Inflammatory macrophage (primary cell): ENCODE data around the gene ZNF195.
"Not testable (repeated sequence)": the region's sequence is repeated elsewhere in the genome, so short reads cannot be mapped to it uniquely, and the experiment has no call there.

Source experiments
- DNase-seq, 2 donors: peaks; one replicate each; pipeline ENCODE4 v3.0.0-alpha.2; 2020 to 2022

ZNF195 gene

DNA sequence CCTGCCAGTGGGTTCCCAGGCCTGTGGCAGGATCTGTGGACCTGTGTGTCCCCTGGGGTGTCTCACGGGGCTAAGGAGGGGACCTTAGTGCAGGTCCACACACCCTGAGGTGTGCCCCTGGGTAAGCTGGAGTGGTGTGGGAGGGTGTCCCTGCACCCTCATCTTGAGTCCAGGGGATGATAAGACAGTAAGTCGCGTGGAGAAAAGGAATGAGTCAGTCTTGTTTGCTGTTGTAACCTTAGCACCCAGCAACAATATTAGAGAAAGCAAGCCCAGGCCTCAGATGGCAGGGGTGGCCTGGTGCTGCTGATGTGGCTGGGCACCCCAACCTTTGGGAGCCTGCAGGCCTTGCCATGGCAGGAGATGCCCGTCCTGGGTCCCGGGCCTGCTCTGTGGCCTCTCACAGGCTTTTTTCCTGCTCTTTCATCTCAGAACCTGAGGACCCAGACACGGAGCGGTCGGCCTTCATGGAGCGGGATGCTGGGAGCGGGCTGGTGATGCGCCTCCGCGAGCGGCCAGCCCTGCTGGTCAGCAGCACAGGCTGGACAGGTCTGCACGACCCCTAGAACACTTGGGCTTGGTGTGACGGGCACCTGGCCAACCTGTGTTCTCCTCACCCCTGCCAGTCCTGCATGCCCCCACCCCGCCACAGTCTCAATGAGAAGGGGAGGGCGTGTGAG, 23.4 kb upstream of the ZNF195 start:
- not testable (repeated sequence) for DNase-seq

DNA sequence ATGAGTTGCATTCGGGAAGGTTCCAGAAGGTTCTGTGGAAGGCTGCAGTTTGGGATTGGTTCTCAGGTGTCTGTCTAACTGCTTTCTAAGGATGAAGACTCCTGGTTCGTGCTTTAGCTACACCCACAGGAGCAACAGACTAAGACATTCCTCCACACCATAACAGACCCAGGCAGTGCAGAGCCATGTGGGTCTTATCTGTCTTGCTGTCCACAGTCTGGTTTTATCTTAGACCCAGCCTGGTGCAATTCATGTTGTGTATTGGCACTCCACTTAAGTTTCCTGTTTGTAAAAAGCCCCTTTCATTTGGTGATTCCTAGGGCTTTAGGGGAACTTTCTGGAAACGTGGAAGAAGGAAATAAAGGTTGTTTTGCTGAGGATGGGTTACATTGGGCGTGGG, 22.1 kb upstream of the ZNF195 start:
- DNase-seq, result not testable (repeated sequence)

DNA sequence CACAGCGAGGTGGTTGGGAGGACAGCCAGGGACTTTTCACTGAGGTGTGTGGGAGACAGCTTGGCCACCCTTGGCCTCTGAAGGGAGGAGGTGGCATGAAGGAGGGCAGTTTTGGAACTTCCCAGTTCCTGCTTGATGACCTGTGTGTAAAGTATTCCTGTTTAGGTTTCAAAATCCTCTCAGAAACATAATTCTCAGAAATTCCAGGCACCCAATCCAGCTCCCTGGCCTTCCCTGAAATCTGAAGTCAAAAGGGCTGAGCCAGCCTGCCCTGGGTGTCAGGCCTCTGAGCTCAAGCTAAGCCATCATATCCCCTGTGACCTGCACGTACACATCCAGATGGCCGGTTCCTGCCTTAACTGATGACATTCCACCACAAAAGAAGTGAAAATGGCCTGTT, 19.6 kb upstream of the ZNF195 start:
- not testable (repeated sequence) for DNase-seq

DNA sequence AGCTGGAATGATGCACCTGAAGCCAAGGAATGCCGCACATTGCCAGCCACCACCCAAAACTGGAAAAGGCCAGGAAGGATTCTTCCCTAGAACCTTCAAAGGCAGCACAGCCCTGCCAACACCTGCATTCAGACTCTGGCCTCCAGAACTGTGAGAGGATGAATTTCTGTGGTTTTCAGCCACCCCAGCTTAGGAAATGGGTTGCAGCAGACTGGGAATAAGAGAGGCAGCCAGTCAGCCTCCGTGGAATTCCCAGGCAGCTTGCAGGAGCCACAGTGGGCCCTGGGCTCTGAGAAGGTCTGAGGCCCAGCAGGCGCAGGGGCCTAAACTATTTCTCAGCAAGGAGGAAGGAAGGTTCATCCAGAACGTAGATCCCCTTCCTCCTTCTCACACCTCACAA, 19.2 kb upstream of the ZNF195 start:
- DNase-seq, result not testable (repeated sequence)

DNA sequence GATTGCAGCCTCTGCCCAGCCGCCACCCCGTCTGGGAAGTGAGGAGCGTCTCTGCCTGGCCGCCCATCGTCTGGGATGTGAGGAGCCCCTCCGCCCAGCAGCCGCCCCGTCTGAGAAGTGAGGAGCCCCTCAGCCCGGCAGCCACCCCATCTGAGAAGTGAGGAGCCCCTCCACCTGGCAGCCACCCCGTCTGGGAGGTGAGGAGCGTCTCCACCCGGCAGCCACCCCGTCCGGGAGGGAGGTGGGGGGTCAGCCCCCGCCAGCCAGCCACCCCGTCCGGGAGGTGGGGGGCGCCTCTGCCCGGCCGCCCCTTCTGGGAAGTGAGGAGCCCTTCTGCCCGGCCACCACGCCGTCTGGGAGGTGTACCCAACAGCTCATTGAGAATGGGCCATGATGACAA, 18.3 kb upstream of the ZNF195 start:
- DNase-seq, result not testable (repeated sequence)

DNA sequence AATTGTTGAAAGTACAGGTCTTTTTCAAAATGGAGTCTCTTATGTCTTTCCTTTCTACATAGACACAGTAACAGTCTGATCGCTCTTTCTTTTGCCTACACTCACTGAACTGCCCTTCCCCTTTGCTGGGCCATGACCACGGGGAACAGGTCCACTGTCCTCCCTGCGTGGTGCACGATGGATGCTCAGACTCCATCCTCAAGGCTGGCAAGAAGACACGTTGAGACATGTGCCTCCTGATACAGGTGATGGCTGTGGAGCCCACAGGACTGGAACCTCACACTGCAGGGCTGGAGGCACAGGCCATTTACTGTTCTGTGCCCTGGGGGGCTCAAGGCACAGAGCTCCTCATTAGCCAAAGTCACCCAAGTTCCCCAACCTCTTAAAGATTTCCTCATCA, 16.5 kb upstream of the ZNF195 start:
- not testable (repeated sequence) for DNase-seq

DNA sequence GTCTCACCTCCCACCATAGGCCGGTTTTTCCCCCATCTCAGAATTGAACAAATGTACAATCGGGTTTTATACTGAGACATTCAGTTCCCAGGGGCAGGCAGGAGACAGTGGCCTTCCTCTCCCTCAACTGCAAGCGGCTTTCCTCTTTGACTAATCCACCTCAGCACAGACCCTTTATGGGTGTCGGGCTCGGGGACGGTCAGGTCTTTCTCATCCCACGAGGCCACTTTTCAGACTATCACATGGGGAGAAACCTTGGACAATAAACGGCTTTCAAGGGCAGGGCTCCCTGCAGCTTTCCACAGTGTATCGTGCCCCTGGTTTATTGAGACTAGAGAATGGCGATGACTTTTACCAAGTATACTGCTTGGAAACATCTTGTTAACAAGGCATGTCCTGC, 16.0 kb upstream of the ZNF195 start:
- not testable (repeated sequence) for DNase-seq

DNA sequence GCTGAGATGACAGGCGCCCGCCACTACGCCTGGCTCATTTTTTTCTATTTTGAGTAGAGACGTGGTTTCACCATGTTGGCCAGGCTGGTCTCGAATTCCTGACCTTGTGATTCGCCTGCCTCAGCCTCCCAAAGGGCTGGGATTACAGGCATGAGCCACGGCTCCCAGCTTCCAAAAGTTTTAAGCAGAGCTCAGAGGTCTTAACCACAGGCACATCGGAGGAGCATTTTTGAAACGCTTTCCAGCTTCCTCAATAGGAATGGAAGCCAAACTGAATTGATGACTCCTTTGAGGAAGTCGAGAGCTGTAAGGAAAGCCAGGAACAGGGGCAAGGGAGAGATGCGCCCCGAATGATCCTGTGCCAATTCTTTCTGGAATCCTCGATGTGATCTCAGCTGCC, 14.5 kb upstream of the ZNF195 start:
- DNase-seq, result not testable (repeated sequence)

DNA sequence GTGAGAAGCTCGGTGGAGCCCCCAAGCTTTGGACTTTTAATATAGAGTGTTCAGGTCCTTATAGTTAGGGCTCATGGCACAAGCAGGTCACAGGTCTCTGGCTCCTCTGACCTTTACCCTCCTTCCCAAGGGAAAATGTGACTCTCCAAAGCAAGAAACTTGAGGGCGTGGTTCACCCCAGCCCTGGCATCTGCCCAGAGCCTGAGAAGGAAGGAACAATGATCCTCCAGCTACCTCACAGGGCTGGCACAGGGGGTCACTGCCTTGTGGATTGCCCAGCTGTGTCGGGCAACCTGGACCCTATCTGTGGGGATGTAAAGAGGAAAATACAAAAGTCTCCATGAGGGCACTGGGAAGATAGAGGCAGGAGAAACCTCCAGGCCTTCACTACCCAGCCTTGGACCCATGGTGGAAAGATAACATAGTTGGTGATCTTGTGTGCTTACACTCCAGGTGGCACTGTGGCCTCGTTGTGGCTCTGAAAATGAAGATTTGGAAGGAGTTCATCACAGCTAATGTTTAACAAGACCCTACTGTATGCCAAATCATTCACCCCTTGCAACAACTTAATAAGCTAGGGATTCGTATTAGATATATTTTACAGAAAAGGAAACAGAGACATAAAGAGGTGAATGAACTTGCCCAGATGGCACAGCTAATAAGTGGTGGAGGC, 3.8 kb upstream of the ZNF195 start:
- DNase-seq, result no peak

DNA sequence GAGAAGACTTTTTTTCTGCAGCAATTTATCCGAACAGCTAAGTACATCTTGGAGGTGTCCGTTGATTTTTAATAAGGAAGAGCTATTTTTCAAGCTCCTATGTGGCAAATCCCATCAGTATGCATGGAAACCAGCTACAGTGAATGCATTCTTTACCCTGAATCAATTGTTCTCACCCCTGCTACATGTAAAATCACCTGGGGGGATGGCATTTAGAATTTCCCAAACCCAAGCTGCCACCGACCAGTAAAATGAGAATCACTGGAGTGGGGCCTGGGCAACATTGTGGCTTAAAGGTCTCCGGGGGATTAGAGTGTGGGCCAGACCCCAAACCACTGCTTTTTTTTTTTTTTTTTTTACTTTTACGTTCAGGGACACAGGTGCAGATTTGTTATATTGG, 2.8 kb upstream of the ZNF195 start:
- no peak for DNase-seq

DNA sequence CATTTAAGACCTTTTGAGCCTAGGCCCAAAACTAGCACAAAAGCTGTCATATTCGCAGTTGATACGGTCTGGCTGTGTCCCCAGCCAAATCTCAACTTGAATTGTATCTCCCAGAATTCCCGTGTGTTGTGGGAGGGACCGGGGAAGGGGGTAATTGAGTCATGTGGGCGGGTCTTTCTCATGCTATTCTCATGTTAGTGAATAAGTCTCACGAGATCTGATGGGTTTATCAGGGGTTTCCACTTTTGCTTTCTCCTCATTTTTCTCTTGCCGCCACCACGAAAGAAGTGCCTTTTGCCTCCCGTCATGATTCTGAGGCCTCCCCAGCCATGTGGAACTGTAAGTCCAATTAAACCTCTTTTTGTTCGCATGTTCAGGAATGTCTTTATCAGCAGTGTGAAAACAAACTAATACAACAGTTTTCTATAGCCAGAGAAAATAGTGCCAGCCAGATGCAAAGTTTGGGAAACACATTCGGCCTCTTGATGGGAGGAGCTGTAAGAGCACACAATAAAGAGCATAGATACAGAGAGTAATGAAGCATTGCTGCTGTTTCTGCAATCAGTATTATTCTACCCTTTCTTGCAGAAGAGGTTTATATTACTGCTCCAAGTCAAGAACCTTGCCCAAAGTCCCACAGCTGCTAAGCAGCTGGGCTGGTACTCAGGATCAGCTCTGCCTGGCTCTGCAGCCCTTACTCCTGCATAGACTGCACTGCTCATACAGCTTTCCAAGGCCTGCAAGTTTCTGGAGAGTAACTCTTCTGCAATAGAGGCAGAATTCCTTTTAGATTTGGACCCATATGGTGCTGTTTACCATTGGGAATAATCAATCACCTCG, 2.0 kb upstream of the ZNF195 start:
- DNase-seq, result no peak

DNA sequence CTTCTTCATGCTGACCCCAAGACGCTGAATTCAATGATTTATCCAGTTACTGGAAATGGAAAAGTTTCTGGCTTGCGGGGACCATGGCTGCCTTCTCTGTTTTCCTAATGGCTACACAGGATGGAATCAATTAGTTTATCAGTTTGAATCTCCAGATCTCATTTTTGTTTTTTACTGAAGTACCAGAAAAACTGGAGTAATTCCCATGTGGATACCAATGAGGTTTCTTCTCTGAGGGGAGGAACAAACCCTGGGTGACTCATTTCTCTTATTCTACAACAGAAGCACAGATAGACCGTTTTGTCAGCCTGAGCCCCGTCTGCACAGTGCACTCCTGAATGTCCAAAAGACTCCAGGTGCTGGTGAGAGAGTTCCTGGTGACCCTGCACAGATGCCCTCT, 3.4 kb downstream of the ZNF195 start:
- no peak for DNase-seq

DNA sequence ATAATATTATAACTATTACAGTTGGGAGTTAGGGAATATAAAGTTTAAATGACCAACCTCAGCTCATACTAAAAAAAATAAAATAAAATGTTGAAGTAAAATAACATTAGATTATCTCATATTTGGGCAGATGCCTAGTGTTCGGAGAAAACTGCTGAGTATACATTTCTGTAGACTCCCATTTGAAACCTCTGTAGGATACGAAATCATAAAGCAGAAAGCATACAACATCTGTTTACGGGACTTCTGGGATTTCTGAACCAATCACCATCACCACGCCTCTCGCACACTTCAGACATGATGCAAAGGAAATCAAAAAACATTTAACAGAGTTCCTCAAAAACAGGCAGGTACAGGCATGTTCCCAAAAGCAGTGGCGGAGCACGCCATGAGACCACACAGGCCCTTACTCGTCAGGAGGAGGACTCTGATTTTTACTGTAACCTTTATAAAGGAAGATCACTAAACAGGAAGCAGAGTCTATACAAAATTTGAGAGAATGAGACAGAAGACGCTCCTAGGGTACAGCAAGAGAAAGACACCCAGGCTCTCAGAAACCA, 8.6 kb downstream of the ZNF195 start:
- no peak for DNase-seq

DNA sequence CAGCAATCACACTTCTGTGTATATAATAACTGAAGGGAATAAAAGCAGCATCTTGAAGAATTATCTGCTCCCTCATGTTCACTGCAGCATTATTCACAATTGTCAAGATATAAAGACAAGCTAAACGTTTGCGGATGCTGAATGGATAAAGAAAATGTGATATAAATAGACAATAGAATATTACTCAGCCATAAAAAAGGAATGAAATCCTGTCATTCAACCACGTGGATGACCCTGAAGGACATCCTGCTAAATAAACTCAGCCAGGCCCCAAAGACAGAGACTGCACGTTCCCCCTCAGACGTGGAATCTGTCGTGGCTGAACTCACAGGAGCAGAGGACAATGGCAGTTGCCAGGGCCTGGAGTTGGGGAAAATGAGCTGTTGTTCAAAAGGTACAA, 9.6 kb downstream of the ZNF195 start:
- DNase-seq, result no peak

DNA sequence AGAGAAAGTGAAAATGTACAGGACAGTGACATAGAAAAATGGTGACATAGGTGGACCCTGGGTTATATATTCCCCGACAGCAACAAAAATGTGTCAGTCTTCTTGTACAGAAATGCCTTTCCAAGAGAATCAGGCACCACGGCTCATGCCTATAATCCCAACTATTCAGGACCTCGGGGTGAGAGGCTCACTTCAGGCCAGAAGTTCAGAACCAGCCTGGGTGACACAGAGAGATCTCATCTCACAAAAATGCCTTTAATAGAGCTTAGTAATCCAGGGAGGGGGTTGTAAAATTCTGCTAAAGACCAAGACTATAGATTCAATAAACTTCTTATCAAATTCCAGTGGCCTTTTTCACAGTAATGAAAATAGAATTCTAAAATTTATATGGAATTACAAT, 10.7 kb downstream of the ZNF195 start:
- no peak for DNase-seq

DNA sequence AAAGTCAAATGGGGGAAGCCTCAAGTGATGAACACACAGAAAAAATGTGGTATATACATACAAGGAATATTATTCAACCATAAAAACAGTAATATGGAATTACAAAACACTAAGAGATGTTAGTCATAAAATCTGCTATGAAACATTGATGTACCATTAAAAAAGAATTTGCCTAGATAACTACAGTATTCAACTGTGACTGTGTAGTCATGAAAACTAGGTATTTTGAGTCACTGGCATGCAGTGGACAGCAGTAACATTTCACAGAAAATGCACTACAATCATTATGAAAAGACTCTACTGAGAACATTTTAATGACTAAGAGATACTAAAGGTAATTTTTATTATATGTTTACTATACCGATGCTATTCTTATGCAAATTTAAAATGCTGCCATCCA, 11.7 kb downstream of the ZNF195 start:
- DNase-seq, result no peak

DNA sequence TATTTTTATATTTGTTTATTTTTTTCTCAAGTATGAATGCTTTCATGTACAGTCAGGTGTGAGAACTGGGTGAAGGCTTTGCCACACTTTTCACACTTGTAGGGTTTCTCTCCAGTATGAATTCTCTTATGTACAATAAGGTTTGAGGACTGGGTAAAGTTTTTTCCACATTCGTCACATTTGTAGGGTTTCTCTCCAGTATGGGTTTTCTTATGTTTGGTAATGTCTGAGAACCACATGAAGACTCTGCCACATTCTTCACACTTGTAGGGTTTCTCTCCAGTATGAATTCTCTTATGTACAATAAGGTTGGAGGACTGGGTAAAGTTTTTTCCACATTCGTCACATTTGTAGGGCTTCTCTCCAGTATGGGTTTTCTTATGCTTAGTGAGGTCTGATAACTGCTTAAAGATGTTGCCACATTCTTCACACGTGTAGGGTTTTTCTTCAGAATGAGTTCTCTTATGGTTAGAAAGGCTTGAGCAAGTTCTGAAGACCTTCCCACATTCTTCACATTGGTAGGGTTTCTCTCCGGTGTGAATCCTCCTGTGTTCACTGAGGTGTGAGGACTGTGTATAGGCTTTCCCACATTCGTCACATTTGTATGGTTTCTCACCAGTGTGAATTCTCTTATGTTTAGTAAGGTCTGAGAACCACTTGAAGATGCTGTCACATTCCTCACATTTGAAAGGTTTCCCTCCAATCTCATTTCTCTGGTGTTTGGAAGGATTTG, 19.7 kb downstream of the ZNF195 start:
- no peak for DNase-seq

DNA sequence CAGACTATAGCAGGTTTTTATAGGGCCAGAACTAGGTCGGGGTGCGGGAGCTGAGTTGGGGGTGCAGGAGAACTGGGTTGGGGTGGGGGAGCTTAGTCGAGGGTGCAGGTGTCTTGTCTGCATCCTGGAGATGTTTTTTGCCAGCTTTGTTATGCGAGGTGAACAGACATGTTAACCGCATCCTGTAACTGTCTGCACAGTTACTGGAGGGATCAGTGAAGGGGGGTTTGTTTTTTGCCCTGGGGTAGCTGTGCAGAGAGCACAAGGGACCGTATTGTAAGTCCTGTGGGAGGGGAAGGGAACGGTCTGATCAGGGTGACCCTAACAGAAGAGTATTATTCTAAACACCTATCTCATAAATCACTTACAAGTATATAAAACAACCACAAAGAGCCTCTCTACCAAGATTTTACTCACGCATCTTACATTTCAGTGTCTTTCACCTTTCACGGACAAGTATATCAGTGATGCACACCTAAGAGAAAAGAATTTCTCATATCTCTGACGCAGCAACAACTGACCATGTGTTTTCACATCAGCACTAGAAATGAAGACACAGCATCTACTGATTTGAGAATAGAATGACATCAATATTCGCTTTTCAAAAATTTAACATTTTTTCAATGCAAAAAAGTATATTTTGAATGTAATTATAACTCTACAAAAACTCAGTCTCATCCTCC, 20.8 kb downstream of the ZNF195 start:
- no peak for DNase-seq

DNA sequence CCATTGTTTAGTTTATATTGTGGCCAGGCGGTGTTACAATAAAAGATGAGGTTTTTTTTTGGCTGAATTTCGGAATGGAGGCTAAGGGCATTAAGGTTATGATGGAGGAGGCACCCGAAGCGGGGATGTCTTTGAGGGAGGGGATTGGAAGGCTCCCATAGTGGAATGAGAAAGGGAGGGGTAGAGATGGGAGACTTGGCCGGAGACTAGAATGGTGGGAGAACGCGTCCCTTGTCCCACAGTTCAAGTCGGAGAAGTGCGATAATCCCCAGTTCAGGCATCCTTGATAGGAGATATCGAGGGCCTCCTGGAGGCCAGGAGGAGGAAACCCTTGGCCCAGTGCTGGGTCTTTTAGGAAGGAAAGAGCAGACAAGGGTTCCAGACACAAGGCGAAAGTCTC, 21.6 kb downstream of the ZNF195 start:
- DNase-seq, result no peak

DNA sequence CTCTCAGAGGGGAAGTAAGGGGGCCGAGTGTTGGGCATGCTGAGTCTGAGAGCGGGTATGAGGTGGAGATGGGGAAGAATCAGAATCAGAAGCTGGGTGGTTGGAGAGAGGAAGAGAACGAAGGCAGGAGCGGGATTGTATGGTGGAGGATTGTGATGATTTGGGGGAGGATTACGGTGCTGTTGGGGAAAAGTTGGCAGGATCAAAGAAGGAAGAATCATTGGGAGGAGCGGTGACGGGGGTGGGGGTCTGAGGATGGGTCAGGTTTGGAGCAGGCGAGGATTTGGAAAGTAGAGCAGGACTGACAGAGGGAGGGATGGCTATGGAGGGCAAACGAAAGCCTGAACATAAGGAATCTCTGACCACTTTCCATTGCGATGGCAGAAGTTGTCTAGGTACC, 22.1 kb downstream of the ZNF195 start:
- DNase-seq, result no peak

DNA sequence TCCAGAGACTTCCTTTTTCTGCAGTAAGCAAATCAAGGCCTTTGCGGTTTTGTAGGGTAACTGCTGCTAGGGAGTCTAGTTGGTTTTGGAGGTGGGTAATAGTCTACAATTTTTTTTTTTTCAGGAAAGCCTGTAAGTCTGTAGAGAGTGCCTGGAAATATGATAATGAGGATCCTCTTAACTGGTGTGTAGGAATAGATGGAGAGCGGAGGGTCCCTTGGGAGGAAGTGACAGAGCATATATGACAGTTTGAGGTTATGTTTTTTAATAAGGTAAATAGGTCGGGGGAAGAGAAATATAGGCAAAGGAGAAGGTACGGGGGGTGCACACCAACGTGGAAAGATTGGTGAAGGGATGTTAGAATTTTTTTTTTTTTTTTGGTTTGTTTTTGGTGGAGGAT, 25.9 kb downstream of the ZNF195 start:
- DNase-seq, result no peak

DNA sequence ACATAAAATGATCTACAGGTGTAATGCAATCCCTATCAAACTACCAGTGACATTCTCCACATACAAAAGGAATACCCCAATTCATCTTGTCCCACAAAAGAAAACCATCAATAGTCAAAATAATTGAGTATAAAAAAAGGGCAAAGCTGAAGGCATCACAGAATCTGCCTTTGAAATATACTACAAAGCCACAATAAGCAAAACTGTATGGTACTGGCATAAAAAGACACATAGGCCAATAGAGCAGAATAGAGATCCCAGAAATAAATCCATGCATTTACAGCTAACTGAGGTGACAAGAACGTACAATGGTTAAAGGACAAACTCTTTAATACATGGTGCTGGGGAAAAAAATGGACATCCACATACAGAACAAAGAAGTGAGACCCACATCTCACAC, 31.8 kb downstream of the ZNF195 start:
- DNase-seq, result no peak
